ENCODE data around the gene UQCRQ.

DNA sequence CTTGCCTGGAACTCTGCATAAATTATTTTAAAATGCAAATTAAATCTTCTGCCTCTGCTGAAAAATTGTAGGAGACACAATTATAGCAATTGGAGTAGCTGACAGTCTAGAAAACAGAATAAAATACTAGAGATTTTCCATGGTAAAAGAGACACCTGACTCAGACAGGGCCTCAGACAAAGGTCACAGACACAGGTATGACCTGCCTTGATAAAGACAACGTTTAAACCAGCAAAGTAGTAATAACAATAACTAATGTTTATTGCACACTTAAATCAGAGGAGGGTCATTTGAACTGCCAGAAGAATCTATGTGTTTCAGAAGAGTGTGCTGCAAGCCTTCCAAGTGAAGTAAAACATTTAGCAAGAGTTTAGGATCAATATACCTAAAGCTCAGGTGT, 49.4 kb upstream of the UQCRQ start:
- TF ChIP-seq, protein P1, sequence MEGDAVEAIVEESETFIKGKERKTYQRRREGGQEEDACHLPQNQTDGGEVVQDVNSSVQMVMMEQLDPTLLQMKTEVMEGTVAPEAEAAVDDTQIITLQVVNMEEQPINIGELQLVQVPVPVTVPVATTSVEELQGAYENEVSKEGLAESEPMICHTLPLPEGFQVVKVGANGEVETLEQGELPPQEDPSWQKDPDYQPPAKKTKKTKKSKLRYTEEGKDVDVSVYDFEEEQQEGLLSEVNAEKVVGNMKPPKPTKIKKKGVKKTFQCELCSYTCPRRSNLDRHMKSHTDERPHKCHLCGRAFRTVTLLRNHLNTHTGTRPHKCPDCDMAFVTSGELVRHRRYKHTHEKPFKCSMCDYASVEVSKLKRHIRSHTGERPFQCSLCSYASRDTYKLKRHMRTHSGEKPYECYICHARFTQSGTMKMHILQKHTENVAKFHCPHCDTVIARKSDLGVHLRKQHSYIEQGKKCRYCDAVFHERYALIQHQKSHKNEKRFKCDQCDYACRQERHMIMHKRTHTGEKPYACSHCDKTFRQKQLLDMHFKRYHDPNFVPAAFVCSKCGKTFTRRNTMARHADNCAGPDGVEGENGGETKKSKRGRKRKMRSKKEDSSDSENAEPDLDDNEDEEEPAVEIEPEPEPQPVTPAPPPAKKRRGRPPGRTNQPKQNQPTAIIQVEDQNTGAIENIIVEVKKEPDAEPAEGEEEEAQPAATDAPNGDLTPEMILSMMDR (conservative IDR thresholded peaks at IDR 0.05), result no peak
- TF ChIP-seq ZFX (IDR thresholded peaks at IDR 0.05), result no peak
